ENCODE results near the gene ERG.

The ERG gene

DNA sequence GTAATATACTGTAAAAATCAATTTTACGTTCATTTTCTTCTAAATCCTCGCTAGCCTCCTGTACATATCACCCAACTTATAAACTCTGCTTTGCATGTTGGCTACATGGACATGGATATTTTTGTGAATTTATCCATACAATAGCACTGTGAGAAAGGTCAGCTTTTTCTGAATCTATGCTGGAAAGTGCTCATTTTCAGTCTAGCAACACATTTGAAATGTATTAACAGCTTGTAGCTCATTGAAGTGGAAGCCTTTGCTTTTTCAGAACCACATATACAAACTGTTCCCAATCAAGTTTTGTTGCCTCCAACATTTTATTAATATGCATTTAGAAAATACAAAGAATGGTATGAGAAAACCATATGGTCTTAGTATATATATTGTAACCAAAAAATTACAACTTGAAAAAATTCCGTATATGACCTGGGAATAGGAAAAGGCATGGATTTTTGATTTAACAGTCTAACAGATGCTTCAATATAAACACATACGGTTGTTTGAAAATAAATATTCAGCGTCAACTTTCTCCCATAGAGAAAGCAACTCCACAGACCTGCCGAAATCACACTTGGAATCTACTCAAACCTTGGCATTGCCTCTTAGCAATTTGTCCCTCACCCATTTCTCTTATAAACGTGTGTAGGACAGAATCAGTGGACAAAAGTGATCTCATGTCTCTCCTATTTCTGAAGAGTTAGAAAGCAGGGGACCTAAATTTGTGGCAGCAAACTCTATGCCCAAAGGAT is 112.7 kb downstream of the ERG start:
- no peak for DNase-seq

DNA sequence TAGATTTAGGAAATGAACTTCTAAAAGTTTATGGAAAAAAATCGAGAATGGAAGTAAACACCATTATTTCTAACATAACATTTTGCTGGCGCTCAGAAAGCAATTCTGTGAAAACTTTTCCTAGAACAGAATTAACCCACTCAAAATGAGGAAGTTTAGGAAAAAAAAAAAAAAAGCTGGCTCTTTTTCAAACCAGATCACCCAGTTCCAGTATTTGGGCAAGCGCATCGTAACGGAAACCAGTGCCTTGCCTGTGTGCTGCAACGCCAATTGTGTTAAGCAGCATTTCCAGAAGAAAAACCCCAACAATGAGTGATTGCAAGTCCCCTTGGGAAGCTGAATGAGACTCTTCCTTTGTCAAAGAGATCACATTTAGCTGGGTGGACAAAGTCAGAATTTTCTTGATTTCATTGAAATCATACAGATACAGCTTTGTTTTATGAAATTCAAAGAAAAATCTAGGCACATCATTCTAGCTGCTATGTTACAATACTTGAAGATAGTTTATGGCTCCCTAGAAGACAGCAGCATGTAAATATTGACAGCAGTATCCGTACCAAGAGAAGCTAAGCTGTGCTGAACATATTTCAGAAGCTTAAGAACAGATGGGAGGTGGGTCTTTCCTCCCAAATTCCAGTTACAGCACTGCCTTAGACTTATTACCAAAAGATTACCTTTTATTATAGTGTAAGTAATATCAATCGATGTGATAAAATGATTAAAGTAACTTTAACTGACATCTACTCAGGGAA is 113.4 kb downstream of the ERG start:
- DNase-seq: no peak

DNA sequence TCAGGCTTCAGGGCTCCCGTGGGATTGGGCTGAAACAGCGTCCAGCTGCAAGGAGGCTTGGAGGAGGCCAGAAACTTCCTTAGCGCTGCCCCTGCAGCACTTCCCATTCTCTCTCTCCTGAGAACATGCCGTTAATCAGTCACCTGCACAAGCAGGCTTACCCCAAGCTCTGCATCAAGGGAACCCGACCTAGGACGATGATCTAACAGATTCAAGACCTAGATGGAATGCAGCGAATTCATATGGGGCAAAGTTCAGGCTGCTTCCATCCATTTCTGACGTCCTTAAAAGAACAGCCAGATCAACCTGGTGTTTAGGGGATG is 114.1 kb downstream of the ERG start:
- DNase-seq: no peak

DNA sequence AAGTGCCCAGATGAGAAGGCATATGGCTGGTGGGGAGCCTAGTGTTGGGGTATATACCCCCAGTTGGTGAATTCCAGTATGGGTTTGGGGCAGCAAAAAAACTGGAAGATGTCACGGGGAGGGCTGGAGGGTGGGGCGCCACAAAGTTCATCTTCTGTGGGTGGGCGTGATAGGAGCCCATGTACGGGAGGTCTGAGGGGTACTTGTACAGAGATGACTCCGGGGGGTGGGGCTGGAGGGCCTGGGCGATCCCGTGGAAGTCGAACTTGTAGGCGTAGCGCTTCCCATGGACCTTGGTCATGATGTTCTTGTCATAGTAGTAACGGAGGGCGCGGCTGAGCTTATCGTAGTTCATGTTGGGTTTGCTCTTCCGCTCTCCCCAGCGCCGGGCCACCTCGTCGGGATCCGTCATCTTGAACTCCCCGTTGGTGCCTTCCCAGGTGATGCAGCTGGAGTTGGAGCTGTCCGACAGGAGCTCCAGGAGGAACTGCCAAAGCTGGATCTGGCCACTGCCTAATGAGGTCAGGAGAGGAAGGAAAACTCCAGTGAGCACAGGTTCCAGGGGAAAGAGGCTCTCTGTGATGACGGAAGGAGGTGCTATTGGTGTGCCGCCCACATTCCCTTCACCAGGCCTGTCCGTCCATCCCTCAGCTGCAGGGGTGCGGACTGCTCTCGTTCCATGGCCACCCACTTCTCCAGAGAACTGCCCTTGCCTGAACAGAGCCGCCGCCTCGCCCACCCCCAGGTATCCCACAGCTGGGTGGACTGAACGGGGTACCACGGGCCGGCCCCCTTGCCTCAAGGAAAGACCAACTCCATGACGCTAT is 114.7 kb downstream of the ERG start:
- DNase-seq: no peak

DNA sequence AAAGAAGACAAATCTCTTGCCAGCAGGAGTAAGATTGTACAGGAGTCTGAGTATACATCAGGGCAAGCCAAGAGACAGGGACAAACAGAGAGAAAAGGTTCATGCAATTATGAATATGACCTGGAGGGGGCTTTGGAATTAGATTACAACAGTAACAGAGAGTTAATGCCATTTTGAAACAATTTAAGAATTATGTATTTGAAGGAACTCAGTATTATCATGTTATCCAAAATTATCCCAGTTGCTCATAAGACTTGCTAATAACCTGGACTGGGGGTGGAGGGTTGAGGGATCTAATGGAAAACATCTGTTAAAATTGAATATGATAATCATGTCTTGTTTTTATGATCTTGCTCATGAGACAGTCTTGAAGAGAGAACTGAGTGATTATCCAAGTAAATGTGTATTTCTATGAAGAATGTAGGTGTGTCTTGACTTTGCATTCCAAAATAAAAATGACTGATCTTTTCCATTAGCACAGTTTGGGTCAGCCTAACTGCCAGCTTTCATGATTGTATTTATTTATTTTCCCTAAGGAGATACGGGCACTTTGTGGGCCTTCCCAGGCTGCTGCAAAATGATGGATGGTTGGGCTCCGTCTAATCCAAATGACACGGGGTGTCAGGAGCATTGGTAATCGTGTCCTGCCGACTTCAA is 117.7 kb downstream of the ERG start:
- DNase-seq: no peak

DNA sequence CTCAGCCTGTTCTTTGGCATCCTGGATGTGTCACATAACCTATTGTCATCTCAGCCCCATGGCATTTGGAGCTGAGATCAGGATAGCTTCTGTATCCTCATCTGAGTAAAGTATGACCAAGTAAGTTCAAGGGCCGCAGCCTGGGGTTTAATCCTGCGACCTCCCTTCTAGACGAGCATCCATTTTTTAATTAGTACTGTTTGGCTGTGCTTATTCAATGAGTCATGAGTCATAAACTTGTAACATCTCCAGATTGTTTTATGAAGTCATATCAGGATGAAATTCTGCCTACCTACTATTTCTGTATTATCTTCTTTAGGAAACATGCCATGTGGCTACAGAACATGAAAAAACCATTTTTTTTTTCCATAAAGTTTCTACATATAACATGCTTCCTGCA is 119.1 kb downstream of the ERG start:
- DNase-seq: no peak

DNA sequence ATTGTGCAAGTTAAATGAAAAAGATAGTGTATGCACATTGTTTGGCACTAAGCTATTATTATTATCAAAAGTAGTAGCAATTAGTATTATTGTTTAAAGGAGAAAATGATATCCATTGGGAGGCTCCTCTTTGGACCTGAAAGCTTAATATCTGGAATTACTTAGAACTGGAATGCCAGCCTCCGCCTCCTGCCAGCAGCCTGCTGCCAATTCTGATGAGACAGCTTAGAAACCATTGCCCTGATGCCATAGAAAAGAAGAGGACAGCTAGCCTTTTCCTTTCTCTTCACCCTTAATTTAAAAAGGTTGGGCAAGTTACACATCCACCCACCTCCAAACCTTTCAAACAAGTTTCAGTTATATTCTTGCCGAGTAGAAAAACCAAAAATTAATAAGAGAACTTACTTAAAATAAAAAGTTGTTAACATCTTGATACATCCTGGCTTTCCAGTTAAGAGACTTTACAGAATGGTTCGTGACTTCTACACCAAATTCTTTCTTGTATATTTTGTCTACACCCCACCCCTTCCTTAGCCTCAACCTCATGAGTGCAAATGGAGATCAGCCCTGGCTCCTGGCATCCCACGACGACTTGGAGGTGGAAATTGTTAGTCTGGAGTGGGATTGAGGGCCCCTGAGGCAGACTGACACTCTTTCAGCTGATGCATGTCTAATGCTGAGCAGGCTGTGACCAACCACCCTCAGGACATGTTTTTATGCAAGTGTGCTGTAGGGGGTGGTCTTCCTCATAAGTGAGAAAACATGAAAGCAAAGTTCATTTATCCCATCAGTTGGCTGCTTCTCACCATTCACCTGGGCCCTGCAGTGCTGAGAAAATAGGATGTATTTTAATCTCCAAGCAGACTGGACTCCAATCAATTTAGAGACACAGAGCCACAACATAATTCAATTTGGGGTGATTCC is 120.8 kb downstream of the ERG start:
- no peak for DNase-seq

DNA sequence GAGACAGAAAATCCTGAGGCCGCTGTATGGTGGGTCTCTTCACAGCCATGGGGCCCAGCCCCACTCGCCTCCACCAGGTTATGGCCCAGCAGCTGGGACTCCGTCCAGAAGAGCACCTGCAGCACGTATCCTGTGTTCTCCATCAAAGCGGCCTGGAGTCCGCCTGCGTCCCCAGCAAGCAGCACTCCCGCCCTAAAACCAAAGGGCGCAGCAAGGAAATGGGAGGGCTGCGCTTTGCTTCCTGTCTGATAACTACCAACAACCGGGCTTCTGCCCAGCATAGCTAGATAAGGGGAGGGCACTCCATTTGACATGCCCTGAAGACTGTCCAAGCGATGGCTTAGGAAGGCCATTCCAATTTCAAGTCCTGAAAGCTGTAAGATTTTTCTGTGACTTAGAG is 121.6 kb downstream of the ERG start:
- DNase-seq: no peak

DNA sequence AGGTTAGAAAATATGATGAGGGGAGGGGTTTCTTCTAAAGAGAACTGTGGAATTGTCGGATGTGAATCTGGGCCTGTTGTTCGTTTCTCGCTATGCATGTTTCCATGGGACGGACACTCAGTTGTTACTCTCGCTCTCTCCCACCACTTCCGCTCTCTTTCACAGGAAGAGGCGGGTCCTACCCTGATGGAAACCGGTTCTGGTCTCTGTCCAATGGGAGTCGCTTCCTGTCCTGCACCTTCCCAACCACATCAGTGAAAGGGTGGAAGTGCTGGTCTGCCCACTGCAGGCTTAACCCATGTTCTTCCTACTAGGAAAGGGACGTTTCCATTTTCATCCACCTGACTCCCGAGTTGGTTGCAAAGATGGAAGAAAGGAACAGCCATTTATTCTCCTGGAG is 122.0 kb downstream of the ERG start:
- DNase-seq: no peak

DNA sequence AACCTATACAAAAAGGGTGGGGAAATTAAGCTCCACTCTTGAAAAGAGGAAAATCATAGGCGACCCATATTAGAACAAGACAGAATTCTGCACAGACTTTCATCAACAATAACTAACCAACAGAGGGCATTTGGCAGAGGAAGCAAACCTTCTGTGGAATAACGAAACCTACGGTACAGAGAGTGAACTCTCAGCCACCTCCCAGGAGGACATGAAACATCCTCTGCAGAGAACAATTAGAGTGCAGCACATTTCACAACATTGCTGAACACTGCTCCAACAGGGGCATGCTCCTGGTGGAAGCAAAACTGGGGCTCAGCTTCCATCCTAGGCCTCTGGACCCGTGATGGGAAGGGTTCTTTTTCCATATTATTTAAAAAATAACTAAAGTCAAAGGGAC is 130.6 kb downstream of the ERG start:
- no peak for DNase-seq

DNA sequence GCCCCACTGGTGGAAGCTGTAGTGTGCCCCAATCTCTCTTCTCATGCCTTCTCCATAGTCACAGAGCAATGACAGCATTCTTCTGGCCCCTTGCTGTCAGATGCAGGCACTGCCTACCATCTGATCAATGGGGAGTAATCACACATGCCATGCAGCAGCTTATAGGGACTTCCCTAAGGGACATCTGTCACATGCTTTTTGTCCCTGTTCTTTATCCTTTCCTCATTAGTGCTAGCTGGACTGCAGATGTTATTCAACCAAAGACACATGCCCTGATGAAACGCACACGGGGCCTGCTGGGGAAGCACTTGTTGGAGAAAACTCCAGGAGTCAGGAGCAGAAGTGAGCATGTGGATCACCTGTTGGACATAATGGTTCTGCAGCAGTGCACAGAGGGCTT is 132.8 kb downstream of the ERG start:
- no peak for DNase-seq

DNA sequence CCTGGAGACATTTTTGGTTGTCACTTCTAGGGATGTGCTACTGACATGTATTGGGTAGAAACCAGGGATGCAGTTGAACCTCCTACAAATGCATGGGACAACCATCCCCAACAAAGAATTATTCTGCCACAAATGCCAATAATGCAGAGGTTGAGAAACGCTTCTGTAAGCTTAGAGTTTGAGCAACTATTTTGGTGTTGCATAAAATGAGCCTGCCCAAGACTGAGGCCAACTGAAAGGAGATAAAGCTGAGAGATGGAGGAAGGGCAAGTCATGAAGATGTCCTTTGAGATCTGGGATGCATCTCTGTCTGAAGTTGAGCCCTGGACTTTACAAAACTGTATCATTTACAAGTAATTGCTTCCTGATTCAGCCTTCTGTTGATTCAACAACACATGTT is 134.6 kb downstream of the ERG start:
- no peak for DNase-seq

DNA sequence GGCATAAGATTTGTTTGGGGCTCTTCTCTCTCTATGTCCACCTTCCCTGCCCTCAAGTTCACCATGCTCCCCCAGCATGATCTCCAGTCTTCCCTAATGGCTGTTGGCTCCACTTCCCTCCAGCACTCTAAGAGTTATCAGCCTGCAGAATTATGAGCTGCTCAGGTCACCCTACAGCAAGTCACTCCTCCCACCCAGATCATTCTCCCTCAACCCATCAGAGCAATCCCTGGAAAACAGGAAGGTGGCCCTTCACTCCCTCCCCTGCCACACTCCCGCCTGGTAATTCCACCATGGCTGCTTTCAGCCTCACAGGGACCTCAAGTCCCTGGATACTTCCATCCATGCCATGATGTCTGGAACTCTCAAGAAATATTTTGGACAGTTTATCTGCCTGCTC is 137.0 kb downstream of the ERG start:
- DNase-seq: no peak

DNA sequence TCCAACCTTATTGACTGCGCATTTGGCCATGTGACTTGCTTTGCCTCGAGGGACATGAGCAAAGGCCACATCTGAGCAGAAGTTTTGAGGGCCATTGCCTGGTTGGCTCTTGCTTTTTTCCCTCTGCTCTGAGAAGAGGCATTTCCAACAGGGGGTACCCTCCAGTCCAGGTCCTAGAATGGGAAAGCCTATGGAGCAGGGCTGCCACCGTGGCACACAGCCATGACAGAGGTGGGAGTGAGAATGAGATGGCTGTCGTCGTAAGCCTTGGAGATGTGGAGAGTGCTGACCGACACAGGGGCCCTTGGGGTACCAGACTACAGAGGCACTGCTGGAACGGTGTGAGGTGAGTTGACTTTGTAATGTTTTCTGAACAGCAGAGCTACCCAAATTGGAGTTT is 138.4 kb downstream of the ERG start:
- no peak for DNase-seq

DNA sequence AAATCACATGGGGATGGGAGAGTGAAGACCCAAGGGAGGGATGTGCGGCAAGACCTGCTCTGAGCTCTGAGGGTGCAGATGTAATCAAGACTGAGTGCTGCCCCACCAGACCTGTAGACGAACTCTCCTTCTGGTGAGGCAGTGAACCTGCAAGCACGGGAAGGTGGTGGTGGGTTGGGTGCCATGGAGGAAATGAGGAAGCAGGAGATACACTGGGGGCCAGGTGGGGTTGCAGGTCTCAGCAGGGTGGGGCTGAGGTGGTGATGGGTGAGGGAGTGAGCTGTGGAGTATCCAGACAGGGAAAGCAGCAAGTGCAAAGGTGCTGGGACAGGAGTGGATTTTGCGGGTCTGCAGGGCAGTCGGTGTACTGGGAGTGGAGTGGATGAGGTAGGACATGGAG is 139.2 kb downstream of the ERG start:
- DNase-seq: no peak

DNA sequence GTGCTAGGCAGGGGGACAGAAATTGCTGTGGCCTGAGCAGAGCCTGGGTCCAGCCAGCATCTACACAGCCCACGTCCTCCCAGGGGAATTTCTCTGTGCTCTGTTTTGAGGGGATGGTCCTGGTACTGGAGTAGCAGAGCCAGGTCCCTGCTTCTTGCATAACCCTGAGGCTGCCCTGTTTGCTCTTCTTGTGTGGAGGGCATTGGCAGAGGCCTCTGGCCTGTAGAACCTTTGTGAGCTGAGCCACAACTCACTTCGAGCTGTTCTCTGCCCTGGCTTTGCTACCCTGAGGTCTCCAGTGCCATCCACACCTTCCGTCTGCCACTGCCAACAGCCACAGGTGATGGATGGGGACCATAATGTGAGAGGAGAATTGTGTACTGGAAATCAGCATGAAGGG is 139.6 kb downstream of the ERG start:
- DNase-seq: no peak

DNA sequence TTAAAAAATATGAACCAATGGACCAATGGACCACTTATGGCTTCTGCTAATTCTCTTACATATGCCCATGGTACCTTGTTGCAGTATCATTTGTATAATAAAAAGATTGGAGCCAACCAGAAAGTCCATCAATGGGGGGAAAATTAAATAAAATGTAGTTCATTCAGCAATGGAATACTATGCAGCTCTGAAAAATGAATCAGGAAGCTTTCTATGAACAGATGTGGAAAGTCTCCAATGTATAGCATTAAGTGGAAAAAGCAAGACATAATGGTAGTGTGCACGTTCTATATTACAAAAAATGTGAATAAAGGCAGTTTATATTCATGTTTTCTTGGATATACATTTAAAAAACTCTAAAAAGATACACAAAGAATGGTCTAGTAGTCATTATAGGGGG is 140.2 kb downstream of the ERG start:
- DNase-seq: no peak

DNA sequence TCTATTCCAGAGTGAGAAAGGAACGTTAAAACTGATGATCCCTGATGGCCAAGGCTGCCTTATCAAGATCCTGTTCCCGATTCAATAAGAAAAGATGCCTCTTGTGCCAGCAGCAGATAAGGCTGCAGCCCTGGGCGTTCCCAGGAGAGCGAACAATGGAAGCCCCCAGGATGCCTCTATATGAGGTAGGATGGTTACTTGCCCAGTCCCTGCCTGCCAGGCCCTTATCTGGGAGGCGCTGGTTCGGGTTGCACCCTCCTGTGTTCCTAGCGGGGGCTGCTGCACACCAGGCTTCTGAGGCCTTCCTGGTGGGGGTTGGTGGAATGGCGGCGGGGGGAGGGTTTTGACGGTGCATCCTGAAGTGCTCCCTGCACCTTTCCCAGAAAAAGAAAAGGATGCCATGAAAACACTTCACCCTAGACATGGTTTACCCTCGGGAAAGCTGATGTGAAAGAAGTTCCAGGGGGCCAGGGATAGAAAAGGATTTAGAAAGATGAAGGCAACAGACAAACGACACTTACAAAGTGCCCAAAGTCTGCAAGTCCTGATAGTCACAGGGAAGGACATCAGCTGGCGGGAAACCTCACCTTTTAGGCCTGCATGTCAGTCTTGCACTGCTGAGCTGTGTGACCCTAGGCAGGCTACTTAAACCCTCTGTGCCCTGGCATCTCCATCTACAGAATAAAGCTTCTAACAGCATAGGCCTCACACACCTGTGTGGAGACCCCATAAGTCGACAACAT is 141.2 kb downstream of the ERG start:
- DNase-seq: no peak

DNA sequence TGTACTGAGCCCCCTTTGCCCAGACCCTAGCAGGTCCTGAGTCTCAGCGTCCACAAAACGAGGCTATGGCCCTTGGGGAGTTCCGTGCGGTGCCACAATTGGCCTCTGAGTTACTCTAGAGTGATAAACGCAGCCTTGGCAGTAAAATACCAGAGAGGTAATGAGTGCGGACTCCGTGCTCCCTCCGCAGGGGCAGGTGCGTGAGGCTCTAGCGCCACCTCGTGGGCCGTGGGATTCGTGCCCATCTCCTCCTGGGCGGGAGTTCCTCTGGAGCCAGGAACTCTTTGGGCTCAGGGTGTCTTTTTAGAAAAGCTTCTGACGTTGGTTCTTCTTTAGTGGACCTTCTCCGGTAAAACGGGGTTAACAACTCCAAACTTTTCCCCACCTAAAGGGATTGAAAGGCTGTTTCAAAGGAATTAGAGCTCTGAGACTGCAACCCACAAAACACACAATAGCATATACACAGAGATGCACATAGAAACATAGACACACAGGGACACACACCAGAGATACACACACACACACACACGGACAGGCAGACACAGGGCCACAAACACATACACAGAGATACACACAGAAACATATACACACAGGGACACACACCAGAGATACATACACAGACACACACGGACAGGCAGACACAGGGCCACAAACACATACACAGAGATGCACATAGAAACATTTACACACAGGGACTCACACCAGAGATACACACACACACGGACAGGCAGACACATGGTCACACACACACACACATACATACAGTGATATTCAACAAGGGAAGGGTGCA is 142.1 kb downstream of the ERG start:
- no peak for DNase-seq

DNA sequence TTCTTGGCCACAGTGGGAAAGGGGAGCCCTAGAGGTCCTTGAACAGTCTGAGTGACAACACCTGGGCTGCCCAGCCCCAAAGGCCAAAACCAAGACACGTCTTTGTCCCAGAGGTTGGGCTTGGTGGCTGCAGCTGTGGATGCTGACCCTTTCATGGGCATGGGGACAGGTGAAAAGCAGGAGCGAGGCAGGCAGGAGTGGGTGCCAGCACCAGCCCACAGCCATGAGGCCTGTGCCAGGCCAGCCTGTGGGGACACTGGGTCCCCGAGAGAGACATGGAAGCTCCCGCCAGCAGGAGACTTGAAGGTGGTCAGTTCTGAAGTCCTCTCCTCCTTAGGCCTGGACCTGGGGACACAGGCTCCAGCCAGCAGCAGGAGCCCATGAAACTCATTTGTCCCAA is 142.9 kb downstream of the ERG start:
- no peak for DNase-seq

DNA sequence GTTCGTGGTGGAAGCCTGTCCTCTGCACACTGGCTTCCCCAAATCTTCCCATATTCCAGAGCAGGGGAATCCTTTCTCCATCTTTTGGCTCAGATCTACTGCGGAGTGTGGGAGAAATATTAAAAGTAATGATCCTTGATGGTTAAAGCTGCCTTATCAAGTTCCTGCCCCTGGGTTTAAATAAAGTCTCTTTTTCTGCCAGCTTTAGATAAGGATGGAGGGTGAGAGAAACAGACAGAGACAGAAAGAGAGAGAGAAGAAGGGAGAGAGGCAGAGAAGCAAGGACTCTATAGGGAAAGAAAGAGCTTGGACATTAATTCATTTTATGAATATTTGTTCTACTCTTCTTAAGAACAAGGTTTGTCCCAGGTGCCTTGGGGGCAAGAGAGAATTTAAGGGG is 143.5 kb downstream of the ERG start:
- DNase-seq: no peak

Measured in NCI-H187 treated with DMSO at 0.1 percent for 48 hours (cell line).